MCF 10A (cell line): ENCODE measurements around the gene ERBB2. TPM values are rescaled to one million over a fixed set of nuclear protein-coding genes. Genes with fewer than 3 reads are reported as not detected.

Experiments
- BruUV-seq: library from RNA; stranded (reverse); fragments of 400-500 nt; replicated peaks from 2 replicates; lab custom pipeline; 2021; lab: Mats Ljungman, UMichigan
- CTCF ChIA-PET: fragments of 300-600 bp; sonication (Branson Sonifier 250); formaldehyde crosslinking; extraction: SDS; loops from one replicate; lab custom pipeline; 2021; ENCODE audit warnings: antibody characterized with exemption, inconsistent platforms; lab: Yijun Ruan, JAX
- POLR2A ChIA-PET: fragments of 300-600, 350-650 bp; sonication (Branson Sonifier 250); formaldehyde crosslinking; extraction: SDS; loops from one replicate; lab custom pipeline; 2020; ENCODE audit warnings: antibody characterized with exemption, inconsistent platforms; lab: Yijun Ruan, JAX
- DNase-seq: peaks from one replicate; pipeline ENCODE4 v3.0.0-alpha.2; 2018; ENCODE audit not compliant: unreplicated experiment
- H3K27ac Mint-ChIP-seq: one replicate; pipeline ENCODE4 v1.8.0; 2022; ENCODE audit warnings: mild to moderate bottlenecking, low read depth, mixed read lengths; ENCODE audit not compliant: unreplicated experiment
- H3K27me3 Mint-ChIP-seq: one replicate; pipeline ENCODE4 v1.8.0; 2022; ENCODE audit warnings: mixed read lengths; ENCODE audit not compliant: insufficient read depth, unreplicated experiment
- H3K36me3 Mint-ChIP-seq: one replicate; pipeline ENCODE4 v1.8.0; 2022; ENCODE audit warnings: mild to moderate bottlenecking, moderate library complexity, mixed read lengths; ENCODE audit not compliant: insufficient read depth, unreplicated experiment
- H3K4me1 Mint-ChIP-seq: one replicate; pipeline ENCODE4 v1.8.0; 2022; ENCODE audit warnings: mixed read lengths; ENCODE audit not compliant: insufficient read depth, unreplicated experiment
- H3K4me3 Mint-ChIP-seq: one replicate; pipeline ENCODE4 v1.8.0; 2022; ENCODE audit warnings: mild to moderate bottlenecking, moderate library complexity, mixed read lengths; ENCODE audit not compliant: unreplicated experiment
- H3K9me3 Mint-ChIP-seq: one replicate; pipeline ENCODE4 v1.8.0; 2022; ENCODE audit warnings: mixed read lengths; ENCODE audit not compliant: unreplicated experiment
- CTCF ChIP-seq: fragments of 200-600 bp; IDR thresholded peaks from one replicate; pipeline ENCODE4 v1.8.0; 2022; ENCODE audit warnings: antibody characterized with exemption, mild to moderate bottlenecking; ENCODE audit not compliant: unreplicated experiment
- intact Hi-C: fragments of 100-400 bp; cut with micrococcal nuclease; formaldehyde crosslinking; loops from 2 replicates; pipeline ENCODE4 v1.14.1; 2022
- total RNA-seq: library from RNA; stranded (reverse); gene quantifications from 2 replicates; pipeline ENCODE4 v1.2.3, GENCODE V29; 2022

Gene ERBB2
- total RNA-seq, 1 experiment from 2014 or later: 33.7 TPM

- no peak overlapping the region for H3K27ac Mint-ChIP-seq
Observed at GRCh38 chr17:39711851-39712250, 12.0 kb downstream of the ERBB2 start.

DNA sequence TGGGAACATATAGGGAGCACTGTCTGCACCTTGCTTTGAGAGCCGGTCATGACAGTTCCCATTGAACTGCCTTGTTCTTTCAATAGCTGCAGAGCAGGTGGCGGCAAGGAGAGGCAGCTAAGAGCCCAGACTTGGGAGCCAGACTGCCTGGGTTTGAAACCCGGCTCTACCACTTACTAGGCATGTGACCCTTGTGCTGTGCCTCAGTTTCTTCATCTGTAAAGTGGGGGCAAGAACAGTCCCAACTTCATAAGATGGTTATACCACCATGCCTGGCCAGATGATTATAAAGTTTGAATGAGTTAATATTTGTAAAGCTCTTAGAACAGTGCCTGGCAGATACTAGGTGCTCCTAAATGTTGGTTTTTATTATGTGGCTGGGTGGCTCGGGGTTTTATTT, 14.4 kb downstream of the ERBB2 start:
- TF ChIP-seq CTCF: no peak
- no peak overlapping the region for H3K27ac Mint-ChIP-seq
- peaks cover 5% of the 10 kb centered on the region for H3K4me1 Mint-ChIP-seq
- ChIA-PET CTCF (interaction anchor here (0.6 kb wide), 2 partner anchors 27 to 1052 kb away, joined by 3 to 4 read pairs; no protein-coding TSS in a partner anchor), POLR2A (interaction anchor here (0.8 to 1.2 kb wide), 2 partner anchors 14 to 15 kb away, joined by 4 read pairs; partner anchors contain the start of gene ERBB2)
- peaks cover 44% of the 10 kb centered on the region for H3K36me3 Mint-ChIP-seq
- DNase-seq: no peak
- H3K4me3 Mint-ChIP-seq: no peak overlapping the region
- H3K9me3 Mint-ChIP-seq: no peaks in the 10 kb centered on the region
- H3K27me3 Mint-ChIP-seq: no peaks in the 10 kb centered on the region
- intact Hi-C loops: no loop called here
- no TSS peak for BruUV-seq

More at GRCh38 chr17:39711851-39712250, 12.0 kb downstream of the ERBB2 start:
- CTCF ChIA-PET: no interaction called here
- no peaks in the 10 kb centered on the region for H3K27me3 Mint-ChIP-seq
- POLR2A ChIA-PET: no interaction called here
- peaks cover 5% of the 10 kb centered on the region for H3K4me1 Mint-ChIP-seq
- DNase-seq: no peak
- intact Hi-C loops: no loop called here
- H3K36me3 Mint-ChIP-seq: peaks cover 65% of the 10 kb centered on the region
- no peak for TF ChIP-seq CTCF
- no peaks in the 10 kb centered on the region for H3K9me3 Mint-ChIP-seq
- H3K4me3 Mint-ChIP-seq: no peak overlapping the region
- BruUV-seq: no TSS peak

- H3K36me3 Mint-ChIP-seq: peaks cover 31% of the 10 kb centered on the region
- no peak overlapping the region for H3K4me3 Mint-ChIP-seq
- CTCF ChIA-PET: interaction anchor here (0.6 to 1.7 kb wide), 4 partner anchors 8 to 95 kb away, joined by 3 to 8 read pairs (median 3); partner anchors contain the start of gene MIEN1
Observed at GRCh38 chr17:39715375-39716072, 15.7 kb downstream of the ERBB2 start.

More at GRCh38 chr17:39715375-39716072, 15.7 kb downstream of the ERBB2 start:
- Mint-ChIP-seq H3K27ac (no peak overlapping the region), H3K27me3 (no peaks in the 10 kb centered on the region), H3K9me3 (no peaks in the 10 kb centered on the region), H3K4me1 (no peaks in the 10 kb centered on the region)
- no peak for TF ChIP-seq CTCF
- DNase-seq: no peak
- BruUV-seq: no TSS peak
- POLR2A ChIA-PET: interaction anchor here (1.2 to 2.0 kb wide), 3 partner anchors 9 to 16 kb away, joined by 4 to 7 read pairs (median 4); partner anchors contain the start of gene ERBB2
- intact Hi-C loops: no loop called here
